HUES48 (cell line): ENCODE measurements around the gene FTO.

Experiments used
- H3K27ac ChIP-seq: one replicate; pipeline ENCODE4 v1.7.0; 2013; ENCODE audit warnings: low read depth, low read length, inconsistent platforms
- H3K27me3 ChIP-seq: 2 replicates; pipeline ENCODE4 v1.6.1; 2013; ENCODE audit warnings: mild to moderate bottlenecking, low read length; ENCODE audit not compliant: control insufficient read depth, insufficient read depth
- H3K36me3 ChIP-seq: 2 replicates; pipeline ENCODE4 v1.6.1; 2013; ENCODE audit warnings: low read length; ENCODE audit not compliant: control insufficient read depth, insufficient read depth
- H3K4me1 ChIP-seq: 2 replicates; pipeline ENCODE4 v1.6.1; 2013; ENCODE audit warnings: mild to moderate bottlenecking, low read length; ENCODE audit not compliant: control insufficient read depth, insufficient read depth
- H3K4me3 ChIP-seq: 2 replicates; pipeline ENCODE4 v1.5.1; 2013; ENCODE audit warnings: mild to moderate bottlenecking, low read depth, low read length
- H3K9ac ChIP-seq: 2 replicates; pipeline ENCODE4 v1.6.1; 2013; ENCODE audit warnings: mild to moderate bottlenecking, low read depth, low read length, moderate library complexity
- H3K9me3 ChIP-seq: 2 replicates; pipeline ENCODE4 v1.6.1; 2013; ENCODE audit warnings: low read length; ENCODE audit not compliant: control insufficient read depth, insufficient read depth

Gene FTO

GRCh38 chr16:53964145-53964790 lies 260.3 kb downstream of the FTO start:
- Histone ChIP-seq H3K9ac (no peak overlapping the region), H3K36me3 (no peaks in the 10 kb centered on the region), H3K4me1 (peaks cover 8% of the 10 kb centered on the region), H3K4me3 (no peak overlapping the region), H3K27me3 (no peaks in the 10 kb centered on the region), H3K9me3 (no peaks in the 10 kb centered on the region), H3K27ac (no peak overlapping the region)

- H3K4me3 ChIP-seq, result no peak overlapping the region
- H3K27ac ChIP-seq, result no peak overlapping the region
- H3K9ac ChIP-seq, result no peak overlapping the region
- no peaks in the 10 kb centered on the region for H3K9me3 ChIP-seq
- no peaks in the 10 kb centered on the region for H3K27me3 ChIP-seq
- peaks cover 8% of the 10 kb centered on the region for H3K4me1 ChIP-seq
- no peaks in the 10 kb centered on the region for H3K36me3 ChIP-seq
Measured at GRCh38 chr16:53966821-53967571, 263.0 kb downstream of the FTO start.

GRCh38 chr16:53967572-53967971 lies 263.6 kb downstream of the FTO start:
- Histone ChIP-seq H3K4me1 (peaks cover 8% of the 10 kb centered on the region), H3K9ac (no peak overlapping the region), H3K36me3 (no peaks in the 10 kb centered on the region), H3K27ac (no peak overlapping the region), H3K27me3 (no peaks in the 10 kb centered on the region), H3K9me3 (no peaks in the 10 kb centered on the region), H3K4me3 (no peak overlapping the region)

GRCh38 chr16:53968454-53968853 lies 264.5 kb downstream of the FTO start:
- Histone ChIP-seq H3K27me3 (no peaks in the 10 kb centered on the region), H3K9me3 (no peaks in the 10 kb centered on the region), H3K4me3 (no peak overlapping the region), H3K9ac (no peak overlapping the region), H3K36me3 (no peaks in the 10 kb centered on the region), H3K4me1 (peaks cover 8% of the 10 kb centered on the region), H3K27ac (peak overlapping the region; percentile 7)

GRCh38 chr16:53968896-53969295 lies 264.9 kb downstream of the FTO start:
- Histone ChIP-seq H3K27ac (peak overlapping the region; percentile 7), H3K9ac (no peak overlapping the region), H3K4me1 (peaks cover 8% of the 10 kb centered on the region), H3K4me3 (no peak overlapping the region), H3K27me3 (no peaks in the 10 kb centered on the region), H3K9me3 (no peaks in the 10 kb centered on the region), H3K36me3 (no peaks in the 10 kb centered on the region)

GRCh38 chr16:53971616-53972015 lies 267.7 kb downstream of the FTO start:
- Histone ChIP-seq H3K36me3 (no peaks in the 10 kb centered on the region), H3K27ac (no peak overlapping the region), H3K9ac (no peak overlapping the region), H3K4me1 (peaks cover 8% of the 10 kb centered on the region), H3K9me3 (no peaks in the 10 kb centered on the region), H3K27me3 (no peaks in the 10 kb centered on the region), H3K4me3 (no peak overlapping the region)

- Histone ChIP-seq H3K9ac (no peak overlapping the region), H3K4me1 (peaks cover 8% of the 10 kb centered on the region), H3K27ac (no peak overlapping the region), H3K36me3 (no peaks in the 10 kb centered on the region), H3K27me3 (no peaks in the 10 kb centered on the region), H3K4me3 (no peak overlapping the region), H3K9me3 (no peaks in the 10 kb centered on the region)
Measured at GRCh38 chr16:53973021-53973420, 269.1 kb downstream of the FTO start.

GRCh38 chr16:53974484-53975080 lies 270.6 kb downstream of the FTO start:
- Histone ChIP-seq H3K4me3 (no peak overlapping the region), H3K27ac (no peak overlapping the region)

GRCh38 chr16:53980675-53981074 lies 276.7 kb downstream of the FTO start:
- Histone ChIP-seq H3K36me3 (no peaks in the 10 kb centered on the region), H3K4me3 (no peak overlapping the region), H3K27me3 (no peaks in the 10 kb centered on the region), H3K9ac (no peak overlapping the region), H3K4me1 (peaks cover 8% of the 10 kb centered on the region; the same call in 1 of the 2 replicates), H3K9me3 (no peaks in the 10 kb centered on the region), H3K27ac (no peak overlapping the region)

More at GRCh38 chr16:53974484-53975080, 270.6 kb downstream of the FTO start:
- no peaks in the 10 kb centered on the region for H3K27me3 ChIP-seq
- no peaks in the 10 kb centered on the region for H3K36me3 ChIP-seq
- no peaks in the 10 kb centered on the region for H3K9me3 ChIP-seq
- H3K4me1 ChIP-seq, result no peaks in the 10 kb centered on the region
- H3K9ac ChIP-seq, result no peak overlapping the region

- Histone ChIP-seq H3K9ac (no peak overlapping the region), H3K4me1 (peaks cover 8% of the 10 kb centered on the region; the same call in 1 of the 2 replicates), H3K27me3 (no peaks in the 10 kb centered on the region), H3K36me3 (no peaks in the 10 kb centered on the region), H3K4me3 (no peak overlapping the region), H3K9me3 (no peaks in the 10 kb centered on the region), H3K27ac (no peak overlapping the region)
Measured at GRCh38 chr16:53982631-53983042, 278.7 kb downstream of the FTO start.

- Histone ChIP-seq H3K9ac (no peak overlapping the region), H3K4me3 (no peak overlapping the region), H3K27ac (no peak overlapping the region), H3K9me3 (no peaks in the 10 kb centered on the region), H3K36me3 (no peaks in the 10 kb centered on the region), H3K4me1 (peaks cover 8% of the 10 kb centered on the region; the same call in 1 of the 2 replicates), H3K27me3 (no peaks in the 10 kb centered on the region)
Measured at GRCh38 chr16:53984936-53985335, 281.0 kb downstream of the FTO start.
